SK-N-SH (cell line): ENCODE measurements around the gene GABRR2. TPM values are rescaled to one million over a fixed set of nuclear protein-coding genes. Genes with fewer than 3 reads are reported as not detected.

ENCODE experiments used
- CTCF ChIA-PET: fragments of 300-600, 350-600 bp; formaldehyde crosslinking; extraction: SDS; loops from one replicate; lab custom pipeline; 2021; lab: Yijun Ruan, JAX
- POLR2A ChIA-PET: fragments of 350-600 bp; sonication (Branson Sonifier 250); formaldehyde crosslinking; extraction: SDS; loops from one replicate; lab custom pipeline; 2020; ENCODE audit warnings: antibody characterized with exemption, inconsistent platforms; lab: Yijun Ruan, JAX
- DNase-seq: peaks from one replicate; pipeline ENCODE4 v3.0.0; 2012
- H2AFZ ChIP-seq: fragments of 200-600 bp; sonication (generic); 2 replicates; pipeline ENCODE4 v1.8.1; 2016; ENCODE audit warnings: antibody characterized with exemption, mild to moderate bottlenecking, low read depth
- H3F3A ChIP-seq: fragments of 200-600 bp; sonication (generic); replicated peaks from 2 replicates; pipeline ENCODE3; 2016; ENCODE audit warnings: antibody characterized with exemption, mild to moderate bottlenecking; ENCODE audit not compliant: insufficient read depth
- H3K27ac ChIP-seq, 2 experiments: fragments of 200-500 bp in 1 of 2; fragments of 200-600 bp in 1 of 2; sonication (Bioruptor generic) in 1 of 2; sonication (generic), shearing (Covaris generic) in 1 of 2; 2 replicates each; pipeline versions ENCODE4 v1.5.1 to v1.6.1; 2014 to 2016; ENCODE audit warnings: low read depth in 2 of 2, inconsistent platforms in 1 of 2, low read length in 1 of 2, mild to moderate bottlenecking in 1 of 2, mixed read lengths in 1 of 2
- H3K27me3 ChIP-seq: fragments of 200-600 bp; sonication (generic), shearing (Covaris generic); 2 replicates; pipeline ENCODE4 v1.6.1; 2016; ENCODE audit warnings: mixed run types; ENCODE audit not compliant: insufficient read depth
- H3K36me3 ChIP-seq, 2 experiments: fragments of 200-500 bp in 1 of 2; fragments of 200-600 bp in 1 of 2; sonication (Bioruptor generic) in 1 of 2; sonication (generic) in 1 of 2; replicated peaks in 1 of 2; 2 replicates each; pipeline versions ENCODE3 to v1.5.1; 2014 to 2016; ENCODE audit warnings: low read length in 1 of 2, mild to moderate bottlenecking in 1 of 2; ENCODE audit not compliant: insufficient read depth in 2 of 2, control insufficient read depth in 1 of 2
- H3K4me1 ChIP-seq, 2 experiments: fragments of 200-500 bp in 1 of 2; fragments of 200-600 bp in 1 of 2; sonication (Bioruptor generic) in 1 of 2; sonication (generic), shearing (Covaris generic) in 1 of 2; 2 replicates each; pipeline versions ENCODE4 v1.5.1 to v1.6.1; 2014 to 2016; ENCODE audit warnings: low read depth in 1 of 2, low read length in 1 of 2, mixed run types in 1 of 2; ENCODE audit not compliant: insufficient read depth in 2 of 2, control insufficient read depth in 1 of 2
- H3K4me2 ChIP-seq: fragments of 200-600 bp; sonication (generic), shearing (Covaris generic); 2 replicates; pipeline ENCODE4 v1.6.1; 2017; ENCODE audit warnings: mixed run types
- H3K4me3 ChIP-seq, 2 experiments: fragments of 200-500 bp in 1 of 2; fragments of 200-600 bp in 1 of 2; sonication (Bioruptor generic) in 1 of 2; sonication (generic), shearing (Covaris generic) in 1 of 2; 2 replicates each; pipeline versions ENCODE4 v1.5.1 to v1.8.1; 2014 to 2016; ENCODE audit warnings: low read depth in 2 of 2, inconsistent platforms in 1 of 2, low read length in 1 of 2, mild to moderate bottlenecking in 1 of 2, mixed read lengths in 1 of 2, moderate library complexity in 1 of 2
- H3K79me2 ChIP-seq: fragments of 200-600 bp; sonication (generic); 2 replicates; pipeline ENCODE4 v1.8.1; 2017; ENCODE audit warnings: mild to moderate bottlenecking; ENCODE audit not compliant: insufficient read depth
- H3K9ac ChIP-seq: fragments of 200-600 bp; sonication (generic); 2 replicates; pipeline ENCODE4 v1.6.1; 2017; ENCODE audit warnings: mixed run types
- H3K9me2 ChIP-seq: fragments of 200-600 bp; sonication (generic); 2 replicates; pipeline ENCODE4 v1.6.1; 2017; ENCODE audit warnings: mixed run types
- H3K9me3 ChIP-seq: fragments of 200-600 bp; sonication (generic); 2 replicates; pipeline ENCODE4 v1.6.1; 2017; ENCODE audit warnings: mixed run types, mild to moderate bottlenecking, moderate library complexity
- H4K20me1 ChIP-seq: fragments of 200-600 bp; sonication (generic); 2 replicates; pipeline ENCODE4 v1.6.1; 2017; ENCODE audit warnings: mild to moderate bottlenecking, mixed run types; ENCODE audit not compliant: insufficient read depth
- MXI1 ChIP-seq: IDR thresholded peaks from 2 replicates; pipeline ENCODE4 v1.6.1; 2012; ENCODE audit warnings: mild to moderate bottlenecking, low read depth, low read length, improper control_type of control experiment
- YY1 ChIP-seq: IDR thresholded peaks from 2 replicates; pipeline ENCODE4 v1.4.0; 2012; ENCODE audit warnings: low read depth, mild to moderate bottlenecking
- WGBS: methylation state at CpG from one replicate; pipeline ENCODE4 v1.1.6; 2017; ENCODE audit warnings: low lambda C conversion rate; 5-methylcytosine and 5-hydroxymethylcytosine counted together
- polyA plus RNA-seq, 3 experiments: library from polyadenylated mRNA; depleted of rRNA; stranded (reverse); fragments of >200 nt; gene quantifications; 2 replicates each; pipeline ENCODE4 v1.2.3, GENCODE V29; 2012
- TF ChIP-seq, protein P1 (sequence below): IDR thresholded peaks from 2 replicates; pipeline ENCODE4 v1.6.1; 2012; ENCODE audit warnings: mild to moderate bottlenecking, low read depth, low read length, moderate library complexity
- TF ChIP-seq, protein P2 (sequence below): fragments of 200-600 bp; sonication (generic); IDR thresholded peaks from 2 replicates; pipeline ENCODE4 v1.6.1; 2017; ENCODE audit warnings: antibody characterized with exemption, mild to moderate bottlenecking, moderate library complexity

The GABRR2 gene
- polyA plus RNA-seq, 1 of the 3 experiments (the other 2 are of a cell fraction): 0.18 TPM

DNA sequence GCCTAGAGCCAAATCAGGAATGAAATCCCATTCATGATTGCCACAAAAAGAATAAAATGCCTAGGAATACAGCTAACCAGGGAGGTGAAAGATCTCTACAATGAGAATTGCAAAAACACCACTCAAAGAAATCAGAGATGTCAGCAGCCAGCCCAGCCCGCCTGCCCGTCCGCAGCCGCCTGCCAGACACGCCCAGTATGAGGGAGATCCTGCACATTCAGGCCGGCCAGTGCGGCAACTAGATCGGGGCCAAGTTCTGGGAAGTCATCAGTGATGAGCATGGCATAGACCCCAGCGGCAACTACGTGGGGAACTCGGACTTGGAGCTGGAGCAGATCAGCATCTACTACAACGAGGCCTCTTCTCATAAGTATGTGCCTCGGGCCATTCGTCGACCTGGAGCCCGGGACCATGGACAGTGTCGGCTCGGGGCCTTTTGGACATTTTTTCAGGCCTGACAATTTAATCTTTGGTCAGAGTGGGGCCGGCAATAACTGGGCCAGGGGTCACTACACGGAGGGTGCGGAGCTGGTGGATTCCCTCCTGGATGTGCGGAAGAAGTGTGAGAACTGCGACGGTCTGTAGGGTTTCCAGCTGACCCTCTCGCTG, 13.4 kb downstream of the GABRR2 start:
- Histone ChIP-seq H3K79me2 (no peaks in the 10 kb centered on the region), H3K4me3 (no peak overlapping the region), H2AFZ (no peak overlapping the region), H3K36me3 (no peaks in the 10 kb centered on the region), H3K9me2 (no peaks in the 10 kb centered on the region), H4K20me1 (peaks cover 8% of the 10 kb centered on the region; the same call in 1 of the 2 replicates), H3K9ac (no peak overlapping the region), H3K4me2 (no peak overlapping the region), H3K9me3 (no peaks in the 10 kb centered on the region), H3K4me1 (peaks cover 8 to 18% of the 10 kb centered on the region in 2 experiments; a peak in 2 of 4 replicates), H3K27ac (no peak overlapping the region), H3K27me3 (no peaks in the 10 kb centered on the region; the same call in 1 of the 2 replicates), H3F3A (peaks cover 6% of the 10 kb centered on the region)
- DNase-seq: no peak
- WGBS: 75% methylated on average over 15 of the region's 25 CpGs
- ChIA-PET CTCF (interaction anchor here (1.8 kb wide), 1 partner anchor 10 kb away, joined by 4 read pairs; no protein-coding TSS in a partner anchor), POLR2A (no interaction called here)
- TF ChIP-seq MXI1: no peak
- TF ChIP-seq, protein P1, sequence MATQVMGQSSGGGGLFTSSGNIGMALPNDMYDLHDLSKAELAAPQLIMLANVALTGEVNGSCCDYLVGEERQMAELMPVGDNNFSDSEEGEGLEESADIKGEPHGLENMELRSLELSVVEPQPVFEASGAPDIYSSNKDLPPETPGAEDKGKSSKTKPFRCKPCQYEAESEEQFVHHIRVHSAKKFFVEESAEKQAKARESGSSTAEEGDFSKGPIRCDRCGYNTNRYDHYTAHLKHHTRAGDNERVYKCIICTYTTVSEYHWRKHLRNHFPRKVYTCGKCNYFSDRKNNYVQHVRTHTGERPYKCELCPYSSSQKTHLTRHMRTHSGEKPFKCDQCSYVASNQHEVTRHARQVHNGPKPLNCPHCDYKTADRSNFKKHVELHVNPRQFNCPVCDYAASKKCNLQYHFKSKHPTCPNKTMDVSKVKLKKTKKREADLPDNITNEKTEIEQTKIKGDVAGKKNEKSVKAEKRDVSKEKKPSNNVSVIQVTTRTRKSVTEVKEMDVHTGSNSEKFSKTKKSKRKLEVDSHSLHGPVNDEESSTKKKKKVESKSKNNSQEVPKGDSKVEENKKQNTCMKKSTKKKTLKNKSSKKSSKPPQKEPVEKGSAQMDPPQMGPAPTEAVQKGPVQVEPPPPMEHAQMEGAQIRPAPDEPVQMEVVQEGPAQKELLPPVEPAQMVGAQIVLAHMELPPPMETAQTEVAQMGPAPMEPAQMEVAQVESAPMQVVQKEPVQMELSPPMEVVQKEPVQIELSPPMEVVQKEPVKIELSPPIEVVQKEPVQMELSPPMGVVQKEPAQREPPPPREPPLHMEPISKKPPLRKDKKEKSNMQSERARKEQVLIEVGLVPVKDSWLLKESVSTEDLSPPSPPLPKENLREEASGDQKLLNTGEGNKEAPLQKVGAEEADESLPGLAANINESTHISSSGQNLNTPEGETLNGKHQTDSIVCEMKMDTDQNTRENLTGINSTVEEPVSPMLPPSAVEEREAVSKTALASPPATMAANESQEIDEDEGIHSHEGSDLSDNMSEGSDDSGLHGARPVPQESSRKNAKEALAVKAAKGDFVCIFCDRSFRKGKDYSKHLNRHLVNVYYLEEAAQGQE: peak; percentile 50; the same call in 1 of the 2 replicates

DNA sequence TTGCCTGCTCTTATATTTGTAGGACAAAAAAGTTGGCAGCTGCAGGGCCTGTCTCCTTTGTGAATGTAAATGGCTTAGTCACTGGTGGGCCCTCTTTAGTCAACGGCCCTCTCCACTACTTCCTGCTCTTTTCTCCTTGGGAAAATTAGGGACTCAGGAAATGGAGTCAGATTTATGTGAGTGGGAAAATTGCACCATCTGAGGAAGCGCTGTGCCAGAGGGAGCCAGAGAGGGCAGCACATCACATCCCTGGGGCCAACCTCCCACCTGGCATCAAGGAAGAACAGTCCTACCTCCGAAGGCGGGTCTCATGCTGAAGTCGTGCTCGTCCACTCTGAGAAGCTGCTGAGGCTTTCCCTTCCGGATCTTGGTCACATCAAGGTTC, 15.6 kb downstream of the GABRR2 start:
- WGBS: 54% methylated on average over 2 of the region's 7 CpGs
- Histone ChIP-seq H3K9me2 (no peaks in the 10 kb centered on the region), H2AFZ (no peak overlapping the region), H3K9ac (no peak overlapping the region), H3K9me3 (no peaks in the 10 kb centered on the region), H3K79me2 (no peaks in the 10 kb centered on the region), H3K27ac (no peak overlapping the region), H3K36me3 (no peaks in the 10 kb centered on the region), H3K4me1 (peaks cover 8 to 18% of the 10 kb centered on the region in 2 experiments; a peak in 2 of 4 replicates), H3K27me3 (no peaks in the 10 kb centered on the region)
- CTCF ChIA-PET: interaction anchor here (1.0 to 1.9 kb wide), 2 partner anchors 10 to 17 kb away, joined by 3 to 6 read pairs; no protein-coding TSS in a partner anchor
- DNase-seq: no peak
- TF ChIP-seq, protein P2, sequence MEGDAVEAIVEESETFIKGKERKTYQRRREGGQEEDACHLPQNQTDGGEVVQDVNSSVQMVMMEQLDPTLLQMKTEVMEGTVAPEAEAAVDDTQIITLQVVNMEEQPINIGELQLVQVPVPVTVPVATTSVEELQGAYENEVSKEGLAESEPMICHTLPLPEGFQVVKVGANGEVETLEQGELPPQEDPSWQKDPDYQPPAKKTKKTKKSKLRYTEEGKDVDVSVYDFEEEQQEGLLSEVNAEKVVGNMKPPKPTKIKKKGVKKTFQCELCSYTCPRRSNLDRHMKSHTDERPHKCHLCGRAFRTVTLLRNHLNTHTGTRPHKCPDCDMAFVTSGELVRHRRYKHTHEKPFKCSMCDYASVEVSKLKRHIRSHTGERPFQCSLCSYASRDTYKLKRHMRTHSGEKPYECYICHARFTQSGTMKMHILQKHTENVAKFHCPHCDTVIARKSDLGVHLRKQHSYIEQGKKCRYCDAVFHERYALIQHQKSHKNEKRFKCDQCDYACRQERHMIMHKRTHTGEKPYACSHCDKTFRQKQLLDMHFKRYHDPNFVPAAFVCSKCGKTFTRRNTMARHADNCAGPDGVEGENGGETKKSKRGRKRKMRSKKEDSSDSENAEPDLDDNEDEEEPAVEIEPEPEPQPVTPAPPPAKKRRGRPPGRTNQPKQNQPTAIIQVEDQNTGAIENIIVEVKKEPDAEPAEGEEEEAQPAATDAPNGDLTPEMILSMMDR: peak; percentile 38
- no peak for TF ChIP-seq YY1
- TF ChIP-seq, all 33 proteins: peak for 1
- H4K20me1 ChIP-seq: peaks cover 8% of the 10 kb centered on the region; the same call in 1 of the 2 replicates
- no peak overlapping the region for H3K4me2 ChIP-seq
- H3F3A ChIP-seq: peaks cover 6% of the 10 kb centered on the region
- no peak overlapping the region for H3K4me3 ChIP-seq
- POLR2A ChIA-PET: no interaction called here
